22Rv1 (cell line): ENCODE data around the gene PAQR3.

Source experiments
- ZFX ChIP-seq: fragments of 450-650 bp; IDR thresholded peaks from 2 replicates; pipeline ENCODE4 v1.6.1; 2017; ENCODE audit warnings: antibody characterized with exemption, borderline replicate concordance
- TF ChIP-seq, protein P1 (sequence below): fragments of 450-650 bp; IDR thresholded peaks from 2 replicates; pipeline ENCODE4 v1.5.1; 2017; ENCODE audit warnings: mild to moderate bottlenecking

DNA sequence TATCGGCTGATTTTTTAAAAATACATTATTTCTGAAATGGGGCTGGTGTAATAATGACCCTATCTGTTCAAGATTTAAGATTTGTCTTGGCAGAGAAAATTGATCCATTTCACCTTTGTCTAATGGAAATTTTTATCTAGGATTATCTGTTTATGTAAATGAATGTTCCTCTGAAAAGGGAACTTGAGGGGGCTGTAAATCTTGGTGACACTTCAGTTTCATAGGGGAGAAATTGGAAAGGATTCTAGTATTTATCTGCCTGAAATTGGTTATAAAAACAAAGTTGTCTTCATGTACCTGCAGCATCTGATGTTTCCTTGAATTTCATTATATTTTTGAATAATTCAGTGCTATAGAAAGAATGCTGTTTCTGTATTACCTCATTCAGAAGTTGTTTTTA is 48.4 kb upstream of the PAQR3 start:
- TF ChIP-seq, protein P1, sequence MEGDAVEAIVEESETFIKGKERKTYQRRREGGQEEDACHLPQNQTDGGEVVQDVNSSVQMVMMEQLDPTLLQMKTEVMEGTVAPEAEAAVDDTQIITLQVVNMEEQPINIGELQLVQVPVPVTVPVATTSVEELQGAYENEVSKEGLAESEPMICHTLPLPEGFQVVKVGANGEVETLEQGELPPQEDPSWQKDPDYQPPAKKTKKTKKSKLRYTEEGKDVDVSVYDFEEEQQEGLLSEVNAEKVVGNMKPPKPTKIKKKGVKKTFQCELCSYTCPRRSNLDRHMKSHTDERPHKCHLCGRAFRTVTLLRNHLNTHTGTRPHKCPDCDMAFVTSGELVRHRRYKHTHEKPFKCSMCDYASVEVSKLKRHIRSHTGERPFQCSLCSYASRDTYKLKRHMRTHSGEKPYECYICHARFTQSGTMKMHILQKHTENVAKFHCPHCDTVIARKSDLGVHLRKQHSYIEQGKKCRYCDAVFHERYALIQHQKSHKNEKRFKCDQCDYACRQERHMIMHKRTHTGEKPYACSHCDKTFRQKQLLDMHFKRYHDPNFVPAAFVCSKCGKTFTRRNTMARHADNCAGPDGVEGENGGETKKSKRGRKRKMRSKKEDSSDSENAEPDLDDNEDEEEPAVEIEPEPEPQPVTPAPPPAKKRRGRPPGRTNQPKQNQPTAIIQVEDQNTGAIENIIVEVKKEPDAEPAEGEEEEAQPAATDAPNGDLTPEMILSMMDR, result no peak
- no peak for TF ChIP-seq ZFX
